Osteoblast (primary cell): Measurements from ENCODE around the gene FOXO6. TPM values are rescaled to one million over a fixed set of nuclear protein-coding genes. Genes with fewer than 3 reads are reported as not detected.

ENCODE experiments used
- DNase-seq: peaks from one replicate; pipeline ENCODE4 v3.0.0; 2011; ENCODE audit warnings: low spot score, mixed read lengths; ENCODE audit not compliant: insufficient read length; ENCODE audit errors: missing footprints
- H2AFZ ChIP-seq: 2 replicates; pipeline ENCODE4 v1.6.0; 2011; ENCODE audit warnings: mild to moderate bottlenecking, low read length
- H3K27ac ChIP-seq: 2 replicates; pipeline ENCODE4 v1.5.1; 2011; ENCODE audit warnings: mild to moderate bottlenecking, low read depth, low read length, moderate library complexity
- H3K27me3 ChIP-seq: 2 replicates; pipeline ENCODE4 v1.6.0; 2012; ENCODE audit warnings: mild to moderate bottlenecking, control low read depth, inconsistent platforms, low read length, moderate library complexity; ENCODE audit not compliant: insufficient read depth
- H3K36me3 ChIP-seq: 2 replicates; pipeline ENCODE4 v1.5.1; 2011; ENCODE audit warnings: mild to moderate bottlenecking, low read length, control low read depth, moderate library complexity; ENCODE audit not compliant: insufficient read depth
- H3K4me1 ChIP-seq: 2 replicates; pipeline ENCODE4 v1.5.1; 2011; ENCODE audit warnings: mild to moderate bottlenecking, low read length, control low read depth, moderate library complexity; ENCODE audit not compliant: insufficient read depth
- H3K4me2 ChIP-seq: 2 replicates; pipeline ENCODE4 v1.6.0; 2011; ENCODE audit warnings: mild to moderate bottlenecking, low read length; ENCODE audit not compliant: insufficient read depth
- H3K4me3 ChIP-seq: fragments of 200-600 bp; sonication (generic); 3 replicates; pipeline ENCODE4 v1.5.1; 2012; ENCODE audit warnings: mild to moderate bottlenecking, low read length, inconsistent platforms; ENCODE audit not compliant: insufficient read depth
- H3K79me2 ChIP-seq: 2 replicates; pipeline ENCODE4 v1.6.0; 2012; ENCODE audit warnings: mild to moderate bottlenecking, low read length, control low read depth, inconsistent platforms; ENCODE audit not compliant: insufficient read depth
- H3K9me3 ChIP-seq: 2 replicates; pipeline ENCODE4 v1.5.1; 2011; ENCODE audit warnings: low read depth, low read length, control low read depth
- H4K20me1 ChIP-seq: 2 replicates; pipeline ENCODE4 v1.6.0; 2012; ENCODE audit warnings: mild to moderate bottlenecking, low read length, control low read depth; ENCODE audit not compliant: insufficient read depth
- CTCF ChIP-seq: IDR thresholded peaks from 2 replicates; pipeline ENCODE4 v1.5.1; 2011; ENCODE audit warnings: mild to moderate bottlenecking, low read depth, low read length, moderate library complexity; ENCODE audit errors: extremely low read depth
- total RNA-seq: library from RNA; depleted of rRNA; stranded (reverse); fragments of >200 nt; gene quantifications from 2 replicates; pipeline ENCODE4 v1.2.3, GENCODE V29; 2012

Gene FOXO6
- total RNA-seq, 1 donor, result not detected

GRCh38 chr1:41419584-41420295, 58.5 kb downstream of the FOXO6 start:
- no peak for TF ChIP-seq CTCF
- Histone ChIP-seq H3K27ac (no peak overlapping the region), H2AFZ (peak overlapping the region; percentile 51)

GRCh38 chr1:41420351-41420750, 59.1 kb downstream of the FOXO6 start:
- Histone ChIP-seq H3K79me2 (no peaks in the 10 kb centered on the region), H3K9me3 (no peaks in the 10 kb centered on the region), H3K36me3 (no peaks in the 10 kb centered on the region), H2AFZ (no peak overlapping the region), H3K4me1 (peaks cover 9% of the 10 kb centered on the region), H3K4me3 (no peak overlapping the region), H3K27me3 (no peaks in the 10 kb centered on the region), H3K4me2 (no peak overlapping the region), H4K20me1 (no peaks in the 10 kb centered on the region), H3K27ac (no peak overlapping the region)
- TF ChIP-seq CTCF, result no peak
- no peak for DNase-seq

More at GRCh38 chr1:41419584-41420295, 58.5 kb downstream of the FOXO6 start:
- Histone ChIP-seq H3K36me3 (no peaks in the 10 kb centered on the region), H3K4me2 (no peak overlapping the region), H3K9me3 (no peaks in the 10 kb centered on the region), H3K27me3 (no peaks in the 10 kb centered on the region), H3K79me2 (no peaks in the 10 kb centered on the region), H3K4me1 (peaks cover 9% of the 10 kb centered on the region), H4K20me1 (no peaks in the 10 kb centered on the region), H3K4me3 (no peak overlapping the region)
- DNase-seq, result peak; percentile 34

- no peaks in the 10 kb centered on the region for H3K79me2 ChIP-seq
- H3K9me3 ChIP-seq, result no peaks in the 10 kb centered on the region
- H3K27me3 ChIP-seq, result no peaks in the 10 kb centered on the region
- no peak overlapping the region for H2AFZ ChIP-seq
- H3K27ac ChIP-seq, result no peak overlapping the region
- H3K36me3 ChIP-seq, result no peaks in the 10 kb centered on the region
- TF ChIP-seq CTCF, result no peak
- H4K20me1 ChIP-seq, result no peaks in the 10 kb centered on the region
- no peak overlapping the region for H3K4me2 ChIP-seq
- DNase-seq, result peak; percentile 79
- H3K4me3 ChIP-seq, result no peak overlapping the region
- peaks cover 9% of the 10 kb centered on the region for H3K4me1 ChIP-seq
These were observed 59.6 kb downstream of the FOXO6 start for GRCh38 chr1:41420860-41421259.

- no peak overlapping the region for H3K4me3 ChIP-seq
- peak; percentile 57 for DNase-seq
- no peaks in the 10 kb centered on the region for H4K20me1 ChIP-seq
- H2AFZ ChIP-seq, result no peak overlapping the region
- peaks cover 9% of the 10 kb centered on the region for H3K4me1 ChIP-seq
- H3K79me2 ChIP-seq, result no peaks in the 10 kb centered on the region
- TF ChIP-seq CTCF, result no peak
- H3K36me3 ChIP-seq, result no peaks in the 10 kb centered on the region
- H3K9me3 ChIP-seq, result no peaks in the 10 kb centered on the region
- no peaks in the 10 kb centered on the region for H3K27me3 ChIP-seq
- no peak overlapping the region for H3K27ac ChIP-seq
- no peak overlapping the region for H3K4me2 ChIP-seq
These were observed 61.1 kb downstream of the FOXO6 start for GRCh38 chr1:41422306-41422705.
